MCF 10A (cell line): ENCODE results near the gene DNMT1. TPM values are rescaled to one million over a fixed set of nuclear protein-coding genes. Genes with fewer than 3 reads are reported as not detected.

Experiments used
- BruUV-seq: library from RNA; stranded (reverse); fragments of 400-500 nt; replicated peaks from 2 replicates; lab custom pipeline; 2021; lab: Mats Ljungman, UMichigan
- CTCF ChIA-PET: fragments of 300-600 bp; sonication (Branson Sonifier 250); formaldehyde crosslinking; extraction: SDS; loops from one replicate; lab custom pipeline; 2021; ENCODE audit warnings: antibody characterized with exemption, inconsistent platforms; lab: Yijun Ruan, JAX
- POLR2A ChIA-PET: fragments of 300-600, 350-650 bp; sonication (Branson Sonifier 250); formaldehyde crosslinking; extraction: SDS; loops from one replicate; lab custom pipeline; 2020; ENCODE audit warnings: antibody characterized with exemption, inconsistent platforms; lab: Yijun Ruan, JAX
- DNase-seq: peaks from one replicate; pipeline ENCODE4 v3.0.0-alpha.2; 2018; ENCODE audit not compliant: unreplicated experiment
- H3K27ac Mint-ChIP-seq: one replicate; pipeline ENCODE4 v1.8.0; 2022; ENCODE audit warnings: mild to moderate bottlenecking, low read depth, mixed read lengths; ENCODE audit not compliant: unreplicated experiment
- H3K27me3 Mint-ChIP-seq: one replicate; pipeline ENCODE4 v1.8.0; 2022; ENCODE audit warnings: mixed read lengths; ENCODE audit not compliant: insufficient read depth, unreplicated experiment
- H3K36me3 Mint-ChIP-seq: one replicate; pipeline ENCODE4 v1.8.0; 2022; ENCODE audit warnings: mild to moderate bottlenecking, moderate library complexity, mixed read lengths; ENCODE audit not compliant: insufficient read depth, unreplicated experiment
- H3K4me1 Mint-ChIP-seq: one replicate; pipeline ENCODE4 v1.8.0; 2022; ENCODE audit warnings: mixed read lengths; ENCODE audit not compliant: insufficient read depth, unreplicated experiment
- H3K4me3 Mint-ChIP-seq: one replicate; pipeline ENCODE4 v1.8.0; 2022; ENCODE audit warnings: mild to moderate bottlenecking, moderate library complexity, mixed read lengths; ENCODE audit not compliant: unreplicated experiment
- H3K9me3 Mint-ChIP-seq: one replicate; pipeline ENCODE4 v1.8.0; 2022; ENCODE audit warnings: mixed read lengths; ENCODE audit not compliant: unreplicated experiment
- intact Hi-C: fragments of 100-400 bp; cut with micrococcal nuclease; formaldehyde crosslinking; loops from 2 replicates; pipeline ENCODE4 v1.14.1; 2022
- total RNA-seq: library from RNA; stranded (reverse); gene quantifications from 2 replicates; pipeline ENCODE4 v1.2.3, GENCODE V29; 2022
- TF ChIP-seq, protein P1 (sequence below): fragments of 200-600 bp; IDR thresholded peaks from one replicate; pipeline ENCODE4 v1.8.0; 2022; ENCODE audit warnings: antibody characterized with exemption, mild to moderate bottlenecking; ENCODE audit not compliant: unreplicated experiment

Gene DNMT1
- total RNA-seq, 1 experiment from 2014 or later: 76.4 TPM

DNA sequence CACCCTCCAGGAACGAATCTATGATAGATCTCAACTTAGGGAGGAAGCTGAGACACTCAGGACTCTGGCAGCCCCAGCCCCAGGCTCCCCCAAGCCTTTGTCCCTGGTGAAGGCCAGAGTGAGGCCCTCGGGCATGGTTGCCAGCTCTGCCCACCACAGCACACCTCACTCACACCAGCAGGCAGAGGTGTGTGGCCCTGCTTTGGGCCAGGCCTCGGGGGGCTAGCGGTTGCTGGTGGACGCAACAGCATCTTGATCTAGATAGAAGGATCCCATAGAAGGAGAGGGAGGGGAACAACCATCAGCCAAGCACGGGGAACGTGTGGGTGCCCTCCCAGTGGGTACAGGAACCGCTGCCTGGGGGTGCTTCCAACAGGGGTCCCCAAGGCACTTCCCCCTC is 36.7 kb downstream of the DNMT1 start:
- Mint-ChIP-seq H3K36me3 (peaks cover 88% of the 10 kb centered on the region), H3K9me3 (no peaks in the 10 kb centered on the region), H3K4me3 (no peak overlapping the region), H3K4me1 (no peaks in the 10 kb centered on the region), H3K27me3 (no peaks in the 10 kb centered on the region), H3K27ac (no peak overlapping the region)
- ChIA-PET POLR2A (no interaction called here), CTCF (no interaction called here)
- intact Hi-C loops: no loop called here
- TF ChIP-seq, protein P1, sequence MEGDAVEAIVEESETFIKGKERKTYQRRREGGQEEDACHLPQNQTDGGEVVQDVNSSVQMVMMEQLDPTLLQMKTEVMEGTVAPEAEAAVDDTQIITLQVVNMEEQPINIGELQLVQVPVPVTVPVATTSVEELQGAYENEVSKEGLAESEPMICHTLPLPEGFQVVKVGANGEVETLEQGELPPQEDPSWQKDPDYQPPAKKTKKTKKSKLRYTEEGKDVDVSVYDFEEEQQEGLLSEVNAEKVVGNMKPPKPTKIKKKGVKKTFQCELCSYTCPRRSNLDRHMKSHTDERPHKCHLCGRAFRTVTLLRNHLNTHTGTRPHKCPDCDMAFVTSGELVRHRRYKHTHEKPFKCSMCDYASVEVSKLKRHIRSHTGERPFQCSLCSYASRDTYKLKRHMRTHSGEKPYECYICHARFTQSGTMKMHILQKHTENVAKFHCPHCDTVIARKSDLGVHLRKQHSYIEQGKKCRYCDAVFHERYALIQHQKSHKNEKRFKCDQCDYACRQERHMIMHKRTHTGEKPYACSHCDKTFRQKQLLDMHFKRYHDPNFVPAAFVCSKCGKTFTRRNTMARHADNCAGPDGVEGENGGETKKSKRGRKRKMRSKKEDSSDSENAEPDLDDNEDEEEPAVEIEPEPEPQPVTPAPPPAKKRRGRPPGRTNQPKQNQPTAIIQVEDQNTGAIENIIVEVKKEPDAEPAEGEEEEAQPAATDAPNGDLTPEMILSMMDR: no peak
- DNase-seq: no peak
- no TSS peak for BruUV-seq

DNA sequence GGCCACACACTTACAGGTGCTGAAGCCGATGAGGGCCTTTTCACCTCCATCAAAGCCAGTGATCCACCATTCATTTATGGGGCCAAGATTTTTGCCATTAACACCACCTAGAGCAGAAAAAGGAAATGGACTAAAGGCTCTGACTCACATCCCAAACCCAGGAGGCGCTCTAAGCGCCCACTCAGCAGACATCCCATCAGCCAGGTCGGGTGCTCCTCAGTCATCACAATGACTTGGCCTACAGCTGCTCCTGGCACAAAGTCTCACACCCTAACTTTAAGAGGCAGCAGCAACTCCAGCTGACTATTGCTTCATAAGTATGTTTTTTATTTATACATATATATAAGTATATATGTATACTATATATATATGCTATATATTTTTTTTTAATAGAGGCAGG is 38.9 kb downstream of the DNMT1 start:
- ChIA-PET CTCF (no interaction called here), POLR2A (no interaction called here)
- TF ChIP-seq, protein P1: no peak
- Mint-ChIP-seq H3K27ac (no peak overlapping the region), H3K9me3 (no peaks in the 10 kb centered on the region), H3K36me3 (peaks cover 89% of the 10 kb centered on the region), H3K4me3 (no peak overlapping the region), H3K27me3 (no peaks in the 10 kb centered on the region), H3K4me1 (no peaks in the 10 kb centered on the region)
- no TSS peak for BruUV-seq
- intact Hi-C loops: no loop called here
- peak; percentile 11 for DNase-seq

GRCh38 chr19:10152100-10152499 is 42.7 kb downstream of the DNMT1 start:
- POLR2A ChIA-PET: interaction anchor here (0.9 kb wide), 1 partner anchor 43 kb away, joined by 3 read pairs; the partner anchor contains the start of gene DNMT1
- Mint-ChIP-seq H3K9me3 (no peaks in the 10 kb centered on the region), H3K27ac (no peak overlapping the region), H3K36me3 (peaks cover 87% of the 10 kb centered on the region), H3K4me1 (no peaks in the 10 kb centered on the region), H3K27me3 (no peaks in the 10 kb centered on the region), H3K4me3 (no peak overlapping the region)
- TF ChIP-seq, protein P1: no peak
- CTCF ChIA-PET: no interaction called here
- BruUV-seq: no TSS peak
- DNase-seq: no peak
- intact Hi-C loops: no loop called here

DNA sequence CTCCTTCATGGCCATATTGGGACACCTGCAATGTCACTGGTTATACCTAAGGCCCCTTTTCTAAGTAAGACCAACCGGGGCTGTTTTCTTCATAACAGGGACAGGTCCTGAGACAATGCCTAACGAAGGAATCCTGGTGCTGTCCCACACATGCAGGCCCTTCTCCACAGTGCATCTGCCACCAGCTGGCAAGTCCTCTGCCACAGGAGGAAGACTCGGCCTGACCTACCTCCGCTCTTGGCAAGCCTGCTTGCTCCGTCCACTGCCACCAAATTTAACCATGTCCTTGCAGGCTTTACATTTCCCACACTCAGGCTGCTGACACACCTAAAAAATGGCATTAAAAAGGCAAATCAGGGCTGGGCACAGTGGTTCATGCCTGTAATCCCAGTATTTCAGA is 43.2 kb downstream of the DNMT1 start:
- no peaks in the 10 kb centered on the region for H3K27me3 Mint-ChIP-seq
- DNase-seq: no peak
- no peaks in the 10 kb centered on the region for H3K9me3 Mint-ChIP-seq
- TF ChIP-seq, protein P1: no peak
- intact Hi-C loops: no loop called here
- POLR2A ChIA-PET: no interaction called here
- no TSS peak for BruUV-seq
- H3K27ac Mint-ChIP-seq: no peak overlapping the region
- peaks cover 87% of the 10 kb centered on the region for H3K36me3 Mint-ChIP-seq
- CTCF ChIA-PET: interaction anchor here (0.6 to 0.8 kb wide), 2 partner anchors 9 to 108 kb away, joined by 3 to 4 read pairs; no protein-coding TSS in a partner anchor
- H3K4me1 Mint-ChIP-seq: no peaks in the 10 kb centered on the region
- no peak overlapping the region for H3K4me3 Mint-ChIP-seq
